Esophagus (tissue), 2 donors: ENCODE results near the gene EEF1B2. TPM values are rescaled to one million over a fixed set of nuclear protein-coding genes. Genes with fewer than 3 reads are reported as not detected.
"Not testable (repeated sequence)": the region's sequence is repeated elsewhere in the genome, so short reads cannot be mapped to it uniquely, and the experiment has no call there.

Experiments used
- H3K27ac ChIP-seq, 2 donors: one replicate each; pipeline ENCODE4 v1.5.1; 2013; ENCODE audit warnings: low read depth in 2 of 2, mild to moderate bottlenecking in 2 of 2, inconsistent platforms in 1 of 2, low read length in 1 of 2, moderate library complexity in 1 of 2
- H3K27me3 ChIP-seq, 2 donors: one replicate each; pipeline ENCODE4 v1.6.1; 2013; ENCODE audit warnings: low read length in 2 of 2, control low read depth in 1 of 2, mild to moderate bottlenecking in 1 of 2; ENCODE audit not compliant: insufficient read depth in 2 of 2, control insufficient read depth in 1 of 2
- H3K36me3 ChIP-seq, 2 donors: one replicate each; pipeline ENCODE4 v1.6.1; 2013; ENCODE audit warnings: low read length in 1 of 2; ENCODE audit not compliant: control insufficient read depth in 2 of 2, insufficient read depth in 2 of 2
- H3K4me1 ChIP-seq, 2 donors: one replicate each; pipeline ENCODE4 v1.6.1; 2013; ENCODE audit warnings: low read length in 1 of 2; ENCODE audit not compliant: control insufficient read depth in 2 of 2, insufficient read depth in 2 of 2
- H3K4me3 ChIP-seq, 2 donors: one replicate each; pipeline ENCODE4 v1.5.1; 2013; ENCODE audit warnings: low read length in 2 of 2, mild to moderate bottlenecking in 2 of 2, low read depth in 1 of 2, moderate library complexity in 1 of 2
- H3K9me3 ChIP-seq, 2 donors: one replicate each; pipeline ENCODE4 v1.6.1; 2013; ENCODE audit warnings: mild to moderate bottlenecking in 2 of 2, low read depth in 1 of 2, low read length in 1 of 2, moderate library complexity in 1 of 2; ENCODE audit not compliant: control insufficient read depth in 2 of 2, insufficient read depth in 1 of 2
- WGBS, 2 donors: extraction: QIAGEN DNeasy Blood & Tissue Kit; methylation state at CpG; one replicate each; pipeline ENCODE4 v1.1.7; 2013; 5-methylcytosine and 5-hydroxymethylcytosine counted together
- polyA plus RNA-seq, 2 donors: library from polyadenylated mRNA; stranded (reverse); fragments of 200-250 nt; gene quantifications; one replicate each; pipeline ENCODE4 v1.2.3, GENCODE V29; 2013
- donor health status: healthy with polysubstance abuse.
- donor health status: Bipolar disorder and iron deficiency.

The EEF1B2 gene
- polyA plus RNA-seq, 2 donors: 803 to 1,031 TPM

DNA sequence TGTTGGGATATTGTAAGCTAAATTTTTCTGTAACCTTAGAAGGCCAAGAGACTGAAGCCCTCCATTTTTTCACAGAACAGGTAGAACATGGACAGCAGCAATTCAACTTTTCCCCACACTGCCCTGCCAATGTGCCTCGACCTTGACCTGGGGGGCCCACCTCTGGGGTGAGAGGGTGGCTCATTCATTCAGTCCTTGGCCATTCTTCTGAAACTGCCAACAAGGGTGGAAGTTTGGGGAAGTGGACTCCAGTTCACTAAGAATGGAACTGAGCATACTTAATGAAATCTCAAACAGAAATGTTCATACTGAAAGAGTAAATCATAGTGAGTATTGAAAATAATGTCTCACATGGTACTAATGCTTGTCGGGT is 1.1 kb downstream of the EEF1B2 start:
- Histone ChIP-seq H3K27ac (peak overlapping the region; percentile 14 to 37), H3K4me3 (peak overlapping the region; percentile 26 to 78), H3K27me3 (no peaks in the 10 kb centered on the region), H3K4me1 (peaks cover 2% of the 10 kb centered on the region in 2 donors), H3K36me3 (peaks cover 0 to 6% of the 10 kb centered on the region in 2 donors), H3K9me3 (no peaks in the 10 kb centered on the region)
- WGBS, 2 donors: 41 to 53% methylated on average over 2 of the region's 2 CpGs

- not testable (repeated sequence) for H3K27me3 ChIP-seq, H3K36me3 ChIP-seq, H3K27ac ChIP-seq, H3K4me1 ChIP-seq, H3K9me3 ChIP-seq, H3K4me3 ChIP-seq
- WGBS, 2 donors: 82 to 83% methylated on average over 4 of the region's 4 CpGs
Observed at GRCh38 chr2:206162401-206162800, 2.7 kb downstream of the EEF1B2 start.

DNA sequence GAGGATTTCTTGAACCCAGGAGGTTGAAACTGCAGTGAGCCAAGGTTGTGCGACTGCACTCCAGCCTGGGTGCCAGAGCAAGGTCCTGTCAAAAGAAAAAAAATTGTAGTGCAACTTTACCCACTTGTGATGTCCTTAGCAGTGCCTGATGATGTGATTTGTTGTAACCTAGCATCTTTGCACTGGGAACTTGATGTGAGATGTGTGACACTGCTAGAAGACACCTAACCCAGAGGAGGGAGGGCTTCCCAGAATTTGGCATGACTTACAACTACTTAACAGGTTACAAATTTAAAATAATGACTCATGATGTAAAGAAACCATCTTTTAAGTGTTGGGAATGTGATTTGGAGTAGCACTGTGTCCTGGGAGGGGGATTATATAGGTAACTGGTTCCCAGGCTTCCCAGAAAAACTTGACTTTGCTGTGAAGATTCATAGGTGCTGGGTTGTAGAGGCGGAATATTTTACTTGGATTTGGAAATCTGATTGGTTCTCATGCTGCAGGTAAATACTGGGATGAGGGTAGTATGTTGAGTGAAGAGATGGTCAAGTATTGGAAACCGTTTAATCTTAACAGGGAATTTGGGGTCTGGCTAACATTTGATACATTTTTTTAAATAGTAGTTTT is 3.7 kb downstream of the EEF1B2 start:
- Histone ChIP-seq H3K4me3 (no peak overlapping the region), H3K36me3 (peaks cover 0 to 6% of the 10 kb centered on the region in 2 donors)

DNA sequence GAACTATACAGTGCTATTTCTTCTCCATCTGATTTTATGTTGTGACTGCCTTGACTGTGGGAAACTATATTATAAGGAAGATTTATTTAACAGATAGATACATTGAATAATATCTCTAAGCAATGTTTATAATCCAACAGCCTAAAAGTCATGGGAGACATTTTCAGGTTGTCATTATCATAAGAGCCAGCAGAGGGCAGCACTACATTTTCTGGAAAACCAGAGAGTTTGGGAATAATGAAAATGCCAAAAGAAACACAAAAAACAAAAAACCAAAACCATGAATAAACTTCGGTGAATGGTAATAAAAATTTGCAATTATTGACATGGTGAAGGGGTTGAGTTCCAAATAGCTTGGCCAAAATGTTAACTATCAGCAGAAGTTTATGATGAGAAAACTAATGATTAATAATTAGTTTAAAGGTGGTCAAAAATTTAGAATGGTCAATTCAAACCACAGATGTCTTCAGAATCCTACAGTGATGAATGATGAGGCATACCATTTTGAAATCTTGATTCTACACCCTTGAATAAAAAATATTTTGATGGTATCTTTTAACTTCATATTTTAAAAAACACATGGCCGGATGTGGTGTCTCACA is 4.7 kb downstream of the EEF1B2 start:
- Histone ChIP-seq H3K36me3 (peaks cover 0 to 6% of the 10 kb centered on the region in 2 donors), H3K4me1 (peaks cover 2% of the 10 kb centered on the region in 2 donors), H3K27ac (no peak overlapping the region), H3K27me3 (no peaks in the 10 kb centered on the region), H3K4me3 (no peak overlapping the region), H3K9me3 (no peaks in the 10 kb centered on the region)
- WGBS, 2 donors: 64% methylated on average over 2 of the region's 2 CpGs

More for the DNA sequence above, 3.7 kb downstream of the EEF1B2 start:
- peaks cover 2% of the 10 kb centered on the region in 2 donors for H3K4me1 ChIP-seq
- no peaks in the 10 kb centered on the region for H3K27me3 ChIP-seq
- 83 to 88% methylated on average over 3 of the region's 3 CpGs for WGBS, 2 donors
- no peak overlapping the region for H3K27ac ChIP-seq
- H3K9me3 ChIP-seq: no peaks in the 10 kb centered on the region

GRCh38 chr2:206168230-206168629 is 8.5 kb downstream of the EEF1B2 start:
- 93 to 94% methylated on average over 4 of the region's 4 CpGs for WGBS, 2 donors

GRCh38 chr2:206171624-206172397 is 12.1 kb downstream of the EEF1B2 start:
- 97% methylated on average over 13 to 45 of the region's 52 CpGs for WGBS, 2 donors
- not testable (repeated sequence) for H3K9me3 ChIP-seq, H3K36me3 ChIP-seq, H3K27ac ChIP-seq, H3K4me3 ChIP-seq, H3K4me1 ChIP-seq, H3K27me3 ChIP-seq

More at GRCh38 chr2:206168230-206168629, 8.5 kb downstream of the EEF1B2 start:
- not testable (repeated sequence) for H3K27ac ChIP-seq, H3K9me3 ChIP-seq, H3K27me3 ChIP-seq, H3K4me1 ChIP-seq, H3K36me3 ChIP-seq, H3K4me3 ChIP-seq

DNA sequence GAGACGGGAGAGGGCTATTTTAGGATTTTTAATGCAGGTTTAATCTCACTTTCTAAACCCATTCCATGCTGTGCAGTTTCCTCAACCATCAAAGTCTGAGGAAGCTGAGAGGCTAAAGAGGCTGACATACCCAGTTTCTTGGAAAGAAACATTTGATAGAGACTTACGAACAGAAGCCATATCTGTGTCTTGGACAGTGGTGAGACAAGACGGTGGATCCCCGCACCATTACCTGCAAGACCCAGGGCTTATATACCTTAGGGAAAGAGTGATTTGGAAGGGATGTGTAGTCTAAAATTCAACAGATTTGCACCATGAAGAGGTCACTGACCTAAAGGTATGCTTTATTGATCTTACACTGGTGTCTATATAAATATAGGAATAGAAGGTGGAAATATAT is 13.5 kb downstream of the EEF1B2 start:
- Histone ChIP-seq H3K4me3 (no peak overlapping the region), H3K36me3 (no peaks in the 10 kb centered on the region), H3K27me3 (no peaks in the 10 kb centered on the region), H3K27ac (no peak overlapping the region), H3K4me1 (no peaks in the 10 kb centered on the region), H3K9me3 (no peaks in the 10 kb centered on the region)
- WGBS, 2 donors: 93 to 96% methylated on average over 4 of the region's 4 CpGs

GRCh38 chr2:206176121-206176520 is 16.4 kb downstream of the EEF1B2 start:
- Histone ChIP-seq H3K9me3 (no peaks in the 10 kb centered on the region), H3K4me1 (no peaks in the 10 kb centered on the region)
- WGBS, 2 donors: 89 to 93% methylated on average over 2 of the region's 2 CpGs

DNA sequence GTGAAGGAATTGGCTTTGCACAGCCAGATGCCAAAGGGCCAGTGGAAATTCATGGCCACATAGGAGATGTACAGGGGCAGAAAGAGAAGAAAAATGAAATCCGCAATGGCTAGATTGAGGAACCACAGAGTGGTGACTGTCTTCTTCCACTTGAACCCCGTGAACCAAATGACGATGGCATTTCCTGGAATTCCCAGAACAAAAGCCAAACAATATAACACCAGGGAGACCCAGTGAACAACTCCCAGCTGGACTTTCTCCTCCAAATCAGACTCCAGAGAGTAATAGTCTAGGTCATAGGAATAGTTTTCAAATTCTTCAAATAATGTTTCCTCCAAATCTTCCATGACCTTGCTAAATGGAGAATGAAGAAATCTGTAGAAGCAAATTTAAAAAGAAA is 17.2 kb downstream of the EEF1B2 start:
- no peaks in the 10 kb centered on the region for H3K36me3 ChIP-seq
- 59 to 72% methylated on average over 3 of the region's 3 CpGs for WGBS, 2 donors
- H3K4me3 ChIP-seq: no peak overlapping the region
- H3K4me1 ChIP-seq: no peaks in the 10 kb centered on the region
- no peaks in the 10 kb centered on the region for H3K9me3 ChIP-seq
- H3K27me3 ChIP-seq: no peaks in the 10 kb centered on the region
- no peak overlapping the region for H3K27ac ChIP-seq

More at GRCh38 chr2:206176121-206176520, 16.4 kb downstream of the EEF1B2 start:
- no peak overlapping the region for H3K4me3 ChIP-seq
- no peaks in the 10 kb centered on the region for H3K36me3 ChIP-seq
- H3K27me3 ChIP-seq: no peaks in the 10 kb centered on the region
- H3K27ac ChIP-seq: no peak overlapping the region
